Measurements from ENCODE around the gene ADGB.

ADGB gene

DNA sequence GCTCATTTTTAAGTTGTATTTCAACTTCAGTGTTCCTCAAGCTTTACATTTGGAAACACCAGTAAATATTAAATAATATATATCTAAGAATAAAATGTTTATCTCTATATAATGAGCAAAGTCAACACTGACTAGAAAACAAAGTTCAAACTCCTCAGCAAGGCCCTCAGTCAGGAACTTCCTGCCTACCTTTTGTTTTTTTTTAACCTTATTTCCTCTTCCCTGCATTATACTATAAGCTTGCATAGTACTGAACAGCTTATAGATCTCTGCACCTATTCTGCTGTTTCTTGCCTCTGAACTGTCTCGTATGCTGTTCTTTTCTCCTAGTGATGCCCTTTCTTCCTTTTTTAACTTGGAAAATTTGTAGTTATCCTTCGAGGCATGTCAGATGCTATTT, 29.6 kb downstream of the ADGB start:
- TF ChIP-seq, protein P1, sequence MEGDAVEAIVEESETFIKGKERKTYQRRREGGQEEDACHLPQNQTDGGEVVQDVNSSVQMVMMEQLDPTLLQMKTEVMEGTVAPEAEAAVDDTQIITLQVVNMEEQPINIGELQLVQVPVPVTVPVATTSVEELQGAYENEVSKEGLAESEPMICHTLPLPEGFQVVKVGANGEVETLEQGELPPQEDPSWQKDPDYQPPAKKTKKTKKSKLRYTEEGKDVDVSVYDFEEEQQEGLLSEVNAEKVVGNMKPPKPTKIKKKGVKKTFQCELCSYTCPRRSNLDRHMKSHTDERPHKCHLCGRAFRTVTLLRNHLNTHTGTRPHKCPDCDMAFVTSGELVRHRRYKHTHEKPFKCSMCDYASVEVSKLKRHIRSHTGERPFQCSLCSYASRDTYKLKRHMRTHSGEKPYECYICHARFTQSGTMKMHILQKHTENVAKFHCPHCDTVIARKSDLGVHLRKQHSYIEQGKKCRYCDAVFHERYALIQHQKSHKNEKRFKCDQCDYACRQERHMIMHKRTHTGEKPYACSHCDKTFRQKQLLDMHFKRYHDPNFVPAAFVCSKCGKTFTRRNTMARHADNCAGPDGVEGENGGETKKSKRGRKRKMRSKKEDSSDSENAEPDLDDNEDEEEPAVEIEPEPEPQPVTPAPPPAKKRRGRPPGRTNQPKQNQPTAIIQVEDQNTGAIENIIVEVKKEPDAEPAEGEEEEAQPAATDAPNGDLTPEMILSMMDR (IDR thresholded peaks at IDR 0.05; ENCODE audit: insufficient read depth, missing control alignments) = no peak
- FAIRE-seq = no peak
- DNase-seq (ENCODE audit: insufficient read length, low spot score) = no peak

DNA sequence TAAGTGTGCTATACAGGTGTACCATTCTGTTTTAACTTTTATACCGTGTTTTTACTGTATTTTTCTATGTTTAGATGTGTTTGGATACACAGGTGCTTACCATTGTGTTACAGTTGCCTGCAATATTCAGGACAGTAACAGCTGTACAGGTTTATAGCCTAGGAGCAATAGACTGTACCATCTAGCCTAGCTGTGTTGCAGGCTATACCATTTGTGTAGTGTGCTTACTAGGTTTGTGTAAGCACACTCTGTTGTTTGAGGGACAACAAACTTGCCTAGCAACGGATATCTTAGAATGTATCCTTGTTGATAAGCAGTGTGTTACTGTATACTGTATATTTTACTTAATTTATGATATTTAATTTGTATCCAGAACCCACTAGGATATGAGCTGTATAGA, 35.2 kb downstream of the ADGB start:
- TF ChIP-seq, protein P1 (IDR thresholded peaks at IDR 0.05; ENCODE audit: insufficient read depth, missing control alignments) = no peak

DNA sequence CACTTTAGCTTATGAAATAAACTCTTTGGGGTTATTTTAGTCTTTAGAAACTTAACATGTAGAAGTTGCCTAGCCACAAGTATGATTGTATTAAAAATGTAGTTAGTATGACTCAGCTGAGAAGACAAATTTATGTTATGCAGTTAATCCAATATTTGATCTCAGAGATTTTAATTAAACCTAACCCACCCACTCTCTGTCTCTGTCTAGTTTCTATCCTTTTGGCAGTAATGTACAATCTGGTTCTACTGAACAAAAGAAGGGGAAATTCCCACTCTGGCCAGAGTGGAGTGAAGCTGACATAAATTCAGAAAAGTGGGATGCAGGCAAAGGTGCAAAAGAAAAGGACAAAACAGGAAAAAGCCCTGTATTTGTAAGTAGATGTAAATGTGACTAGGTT, 36.4 kb downstream of the ADGB start:
- DNase-seq (ENCODE audit: insufficient read length, low spot score) (no peak), FAIRE-seq (no peak)
- TF ChIP-seq, protein P1 (IDR thresholded peaks at IDR 0.05; ENCODE audit: insufficient read depth, missing control alignments) = no peak

More for the DNA sequence above, 35.2 kb downstream of the ADGB start:
- no peak for DNase-seq (ENCODE audit: insufficient read length, low spot score)
- no peak for FAIRE-seq

DNA sequence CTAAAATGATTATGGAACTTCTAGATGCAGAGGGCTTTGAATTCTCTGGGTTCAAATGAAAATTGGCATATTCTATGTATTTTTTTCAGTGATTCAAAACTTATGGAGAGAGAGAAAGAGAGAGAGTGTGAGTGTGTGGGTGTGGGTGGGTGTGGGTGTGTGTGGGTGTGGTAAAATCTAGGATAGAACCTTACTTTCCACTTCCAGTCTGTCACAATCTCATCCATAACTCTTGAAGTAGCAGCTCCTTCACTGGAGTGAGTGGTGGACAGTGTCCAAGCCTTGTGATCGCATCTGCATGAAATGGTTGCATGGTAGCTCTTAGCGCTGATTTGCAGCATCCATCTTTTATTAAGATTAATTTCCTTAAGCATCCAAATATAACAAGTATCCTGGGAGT, 37.7 kb downstream of the ADGB start:
- no peak for DNase-seq (ENCODE audit: insufficient read length, low spot score)
- TF ChIP-seq, protein P1 (IDR thresholded peaks at IDR 0.05; ENCODE audit: insufficient read depth, missing control alignments) = no peak
- FAIRE-seq = no peak

DNA sequence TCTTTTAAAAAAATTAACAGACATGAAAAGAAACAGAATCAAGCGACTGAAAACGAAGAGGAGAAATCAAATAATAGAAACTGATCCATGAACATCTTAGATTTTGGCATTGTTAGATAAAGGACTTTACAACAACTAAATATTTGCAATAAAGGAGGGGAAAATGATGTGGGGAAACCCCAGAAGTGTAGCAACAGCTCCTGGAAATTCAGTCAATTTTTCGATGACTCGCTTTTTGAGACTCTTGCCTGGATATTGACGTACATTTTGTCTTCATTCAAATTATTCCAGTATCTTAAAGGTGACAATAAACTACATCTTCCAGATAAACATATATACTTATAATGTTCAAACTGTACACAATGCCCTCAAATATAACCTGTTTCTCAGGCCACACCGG, 44.1 kb downstream of the ADGB start:
- DNase-seq (ENCODE audit: insufficient read length, low spot score) (no peak), FAIRE-seq (no peak)
- TF ChIP-seq, protein P1 (IDR thresholded peaks at IDR 0.05; ENCODE audit: insufficient read depth, missing control alignments) = no peak

DNA sequence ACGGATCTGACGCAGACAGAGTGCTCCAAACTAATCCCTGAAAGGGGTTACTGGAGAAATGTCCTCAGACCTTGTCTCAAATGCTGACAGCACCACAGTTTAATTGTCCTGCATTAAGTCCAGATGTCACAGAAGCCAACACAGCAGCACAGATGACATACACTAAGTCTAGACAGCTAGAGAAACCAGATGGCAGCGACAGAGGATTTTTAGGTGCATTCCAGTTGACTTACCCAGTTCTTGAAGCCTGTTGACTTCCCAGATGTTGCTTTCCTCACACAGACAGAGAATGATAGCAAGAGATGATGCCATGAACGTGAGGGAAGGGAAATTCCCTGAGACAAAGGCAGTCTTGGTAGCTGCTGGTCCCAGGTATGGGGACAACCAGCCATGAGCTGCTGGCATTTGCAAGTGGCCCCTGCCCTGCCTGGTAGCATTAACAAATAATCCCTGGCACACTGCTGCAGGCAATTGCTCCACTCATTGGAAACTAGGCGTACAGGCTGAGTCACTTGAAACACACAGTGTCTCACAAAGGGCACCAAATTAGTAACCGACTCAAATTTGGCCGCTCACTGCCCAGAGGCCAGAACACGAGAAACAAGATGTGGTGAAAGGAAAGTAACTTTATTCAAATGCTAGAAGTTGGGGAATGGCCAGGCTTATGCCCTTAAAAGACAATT, 52.2 kb downstream of the ADGB start:
- FAIRE-seq = no peak
- no peak for DNase-seq (ENCODE audit: insufficient read length, low spot score)
- TF ChIP-seq, protein P1 (IDR thresholded peaks at IDR 0.05; ENCODE audit: insufficient read depth, missing control alignments) = no peak

DNA sequence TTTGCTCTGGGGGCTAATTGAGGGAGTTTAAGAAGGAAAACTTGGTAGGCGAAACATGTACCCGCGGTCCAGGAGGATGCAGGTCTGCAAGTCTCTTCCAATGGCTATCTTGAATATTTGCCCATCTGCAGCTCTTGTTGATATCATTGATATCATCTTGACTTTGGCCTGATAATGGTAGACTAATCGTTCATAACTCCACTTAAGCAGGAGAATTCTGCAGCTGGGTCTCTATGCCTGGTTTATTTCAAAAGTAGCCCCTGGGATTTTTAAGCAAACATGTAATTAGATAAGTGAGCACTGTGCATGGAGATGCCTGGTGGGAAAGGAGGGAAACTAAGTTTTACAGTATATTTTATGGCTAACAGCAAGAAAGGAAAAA, 52.7 kb downstream of the ADGB start:
- DNase-seq (ENCODE audit: insufficient read length, low spot score) = no peak
- no peak for FAIRE-seq
- TF ChIP-seq, protein P1 (IDR thresholded peaks at IDR 0.05; ENCODE audit: insufficient read depth, missing control alignments) = no peak
